Glutamatergic neuron (in vitro differentiated cells): ENCODE results near the gene FHOD3. TPM values are rescaled to one million over a fixed set of nuclear protein-coding genes. Genes with fewer than 3 reads are reported as not detected.

Source experiments
- DNase-seq: peaks from one replicate; pipeline ENCODE4 v3.0.0; 2022
- H3K27ac Mint-ChIP-seq: one replicate; pipeline ENCODE4 v1.8.0; 2020; ENCODE audit warnings: mild to moderate bottlenecking, mixed read lengths, inconsistent platforms; ENCODE audit not compliant: unreplicated experiment
- H3K27me3 Mint-ChIP-seq: one replicate; pipeline ENCODE4 v1.8.0; 2020; ENCODE audit warnings: mild to moderate bottlenecking, moderate library complexity, mixed read lengths, inconsistent platforms; ENCODE audit not compliant: unreplicated experiment
- H3K36me3 Mint-ChIP-seq: one replicate; pipeline ENCODE4 v1.8.0; 2020; ENCODE audit warnings: mild to moderate bottlenecking, mixed read lengths, inconsistent platforms; ENCODE audit not compliant: unreplicated experiment
- H3K4me1 Mint-ChIP-seq: one replicate; pipeline ENCODE4 v1.8.0; 2020; ENCODE audit warnings: mild to moderate bottlenecking, low read depth, mixed read lengths, inconsistent platforms; ENCODE audit not compliant: unreplicated experiment
- H3K4me3 Mint-ChIP-seq: one replicate; pipeline ENCODE4 v1.8.0; 2020; ENCODE audit warnings: mild to moderate bottlenecking, mixed read lengths, inconsistent platforms; ENCODE audit not compliant: unreplicated experiment
- H3K9me3 Mint-ChIP-seq: one replicate; pipeline ENCODE4 v1.8.0; 2020; ENCODE audit warnings: mild to moderate bottlenecking, moderate library complexity, mixed read lengths, inconsistent platforms; ENCODE audit not compliant: unreplicated experiment
- CTCF ChIP-seq: fragments of 200-600 bp; sonication (generic); IDR thresholded peaks from one replicate; pipeline ENCODE4 v1.5.0; 2021; ENCODE audit not compliant: partially characterized antibody, unreplicated experiment
- total RNA-seq: library from RNA; stranded (reverse); fragmentation: NEBNext Ultra II Directional; extraction: Animal tissue kit (Norgen Biotek cat#: 25700); gene quantifications from one replicate; pipeline ENCODE4 v1.2.1, GENCODE V29; 2021; ENCODE audit not compliant: unreplicated experiment

The FHOD3 gene
- total RNA-seq, 1 donor from 2014 or later = 21.2 TPM

GRCh38 chr18:36273347-36273746, 24.2 kb upstream of the FHOD3 start:
- Mint-ChIP-seq H3K36me3 (no peaks in the 10 kb centered on the region), H3K27ac (no peak overlapping the region), H3K27me3 (no peaks in the 10 kb centered on the region), H3K4me3 (no peak overlapping the region), H3K4me1 (peaks cover 3% of the 10 kb centered on the region), H3K9me3 (no peaks in the 10 kb centered on the region)
- no peak for TF ChIP-seq CTCF
- DNase-seq = no peak

DNA sequence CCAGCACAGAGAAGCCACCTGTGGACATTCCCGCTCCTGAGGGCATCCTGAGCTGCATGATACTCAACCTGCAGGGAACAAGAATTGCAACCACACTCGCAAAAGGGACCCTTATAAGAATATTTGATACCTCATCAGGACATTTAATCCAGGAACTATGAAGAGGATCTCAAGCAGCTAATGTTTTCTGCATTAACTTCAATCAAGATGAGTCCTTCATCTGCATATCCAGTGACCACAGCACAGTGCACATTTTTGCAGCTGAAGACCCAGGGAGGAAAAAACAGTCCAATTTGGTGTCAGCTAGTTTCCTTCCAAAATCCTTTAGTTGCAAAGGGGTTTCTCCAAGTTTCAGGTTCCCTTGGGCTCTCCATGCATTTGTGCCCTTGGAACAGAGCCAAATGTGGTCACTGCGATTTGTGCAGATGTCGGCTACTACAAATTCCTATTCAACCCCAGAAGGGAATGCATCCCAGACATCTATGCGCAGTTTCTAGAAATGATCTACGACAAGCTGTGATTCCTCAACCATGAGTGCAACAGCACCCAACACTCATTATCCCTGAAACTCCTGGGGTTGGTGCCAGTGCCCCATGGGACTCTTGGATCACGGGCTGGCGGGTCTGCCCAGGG, 23.3 kb upstream of the FHOD3 start:
- TF ChIP-seq CTCF = no peak
- Mint-ChIP-seq H3K9me3 (no peaks in the 10 kb centered on the region), H3K4me1 (peaks cover 3% of the 10 kb centered on the region), H3K27me3 (no peaks in the 10 kb centered on the region), H3K36me3 (no peaks in the 10 kb centered on the region), H3K4me3 (no peak overlapping the region), H3K27ac (no peak overlapping the region)
- no peak for DNase-seq

- peaks cover 3% of the 10 kb centered on the region for H3K4me1 Mint-ChIP-seq
- H3K27me3 Mint-ChIP-seq = no peaks in the 10 kb centered on the region
- DNase-seq = no peak
- H3K4me3 Mint-ChIP-seq = no peak overlapping the region
- no peak overlapping the region for H3K27ac Mint-ChIP-seq
- no peak for TF ChIP-seq CTCF
- H3K36me3 Mint-ChIP-seq = no peaks in the 10 kb centered on the region
- no peaks in the 10 kb centered on the region for H3K9me3 Mint-ChIP-seq
Observed at GRCh38 chr18:36275561-36275960, 22.0 kb upstream of the FHOD3 start.

DNA sequence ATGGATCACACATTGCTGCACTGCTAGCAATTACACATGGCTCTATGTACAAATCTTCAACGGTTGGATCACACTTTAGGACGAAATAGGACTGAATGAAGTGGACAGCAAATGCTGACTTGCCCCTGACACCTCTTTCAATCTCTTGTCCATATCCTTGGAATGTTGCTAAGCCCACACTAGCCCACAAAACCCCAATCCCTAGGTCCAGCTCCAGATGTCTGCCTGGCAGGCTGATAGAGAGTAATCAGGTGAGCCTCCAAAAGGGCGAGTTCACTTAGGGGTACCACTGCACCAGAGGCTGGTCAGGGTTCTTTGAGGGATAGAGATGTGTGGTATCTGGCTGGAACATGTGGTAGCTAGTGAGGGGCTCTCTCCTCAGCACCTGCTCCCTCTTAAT, 18.5 kb upstream of the FHOD3 start:
- Mint-ChIP-seq H3K4me3 (no peak overlapping the region), H3K27ac (no peak overlapping the region), H3K4me1 (peaks cover 3% of the 10 kb centered on the region), H3K36me3 (no peaks in the 10 kb centered on the region), H3K9me3 (no peaks in the 10 kb centered on the region), H3K27me3 (no peaks in the 10 kb centered on the region)
- no peak for DNase-seq
- no peak for TF ChIP-seq CTCF

DNA sequence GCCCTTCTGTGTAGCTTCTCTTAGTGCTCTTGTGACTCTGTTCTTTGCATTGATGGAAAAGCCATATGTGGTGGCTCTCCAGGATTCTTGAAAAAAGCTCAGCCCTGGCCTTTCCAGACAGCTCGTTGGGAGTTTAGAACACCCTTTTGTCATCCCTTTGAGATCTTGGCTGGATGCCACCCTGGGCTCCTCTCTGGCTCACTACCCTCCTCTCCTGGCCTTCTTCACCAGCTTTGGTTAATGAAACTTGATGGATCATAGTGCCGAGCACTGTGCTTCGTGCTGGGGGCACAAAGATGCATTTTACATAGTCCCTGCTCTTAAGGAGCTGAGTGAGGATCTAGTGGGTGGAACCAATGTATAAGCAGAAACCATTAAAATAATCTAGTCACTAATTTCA, 15.6 kb upstream of the FHOD3 start:
- Mint-ChIP-seq H3K36me3 (no peaks in the 10 kb centered on the region), H3K4me1 (no peaks in the 10 kb centered on the region), H3K9me3 (no peaks in the 10 kb centered on the region), H3K27ac (no peak overlapping the region), H3K27me3 (peaks cover 2% of the 10 kb centered on the region), H3K4me3 (no peak overlapping the region)
- no peak for DNase-seq
- no peak for TF ChIP-seq CTCF
